HUES48 (cell line): ENCODE measurements around the gene CSNK1G1.

Source experiments
- H3K27ac ChIP-seq: one replicate; pipeline ENCODE4 v1.7.0; 2013; ENCODE audit warnings: low read depth, low read length, inconsistent platforms
- H3K27me3 ChIP-seq: 2 replicates; pipeline ENCODE4 v1.6.1; 2013; ENCODE audit warnings: mild to moderate bottlenecking, low read length; ENCODE audit not compliant: control insufficient read depth, insufficient read depth
- H3K36me3 ChIP-seq: 2 replicates; pipeline ENCODE4 v1.6.1; 2013; ENCODE audit warnings: low read length; ENCODE audit not compliant: control insufficient read depth, insufficient read depth
- H3K4me1 ChIP-seq: 2 replicates; pipeline ENCODE4 v1.6.1; 2013; ENCODE audit warnings: mild to moderate bottlenecking, low read length; ENCODE audit not compliant: control insufficient read depth, insufficient read depth
- H3K4me3 ChIP-seq: 2 replicates; pipeline ENCODE4 v1.5.1; 2013; ENCODE audit warnings: mild to moderate bottlenecking, low read depth, low read length
- H3K9ac ChIP-seq: 2 replicates; pipeline ENCODE4 v1.6.1; 2013; ENCODE audit warnings: mild to moderate bottlenecking, low read depth, low read length, moderate library complexity
- H3K9me3 ChIP-seq: 2 replicates; pipeline ENCODE4 v1.6.1; 2013; ENCODE audit warnings: low read length; ENCODE audit not compliant: control insufficient read depth, insufficient read depth

CSNK1G1 gene

DNA sequence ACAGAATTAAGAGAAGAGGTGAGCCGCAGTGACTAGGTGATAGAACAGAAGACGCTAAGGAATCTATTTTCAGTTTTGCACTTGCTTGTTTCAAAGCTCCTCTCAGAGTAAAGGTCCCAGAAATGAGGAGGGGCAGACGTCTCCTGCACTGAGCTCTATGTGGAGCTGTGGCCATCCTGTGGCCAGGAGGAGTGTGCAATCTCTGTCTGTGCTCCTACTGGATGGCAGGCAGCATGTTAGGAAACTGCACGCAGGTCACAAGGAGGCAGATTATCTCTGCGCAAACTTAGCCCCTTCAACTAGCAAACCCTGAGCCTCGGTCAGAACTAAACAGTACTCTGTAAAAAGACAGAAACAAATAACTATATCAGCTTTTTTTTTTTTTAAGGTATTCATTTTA is 162.0 kb downstream of the CSNK1G1 start:
- Histone ChIP-seq H3K4me1 (peaks cover 3% of the 10 kb centered on the region; the same call in 1 of the 2 replicates), H3K4me3 (no peak overlapping the region), H3K9ac (no peak overlapping the region), H3K36me3 (0 out of 2 replicates have a peak, but pooled peaks cover 14% of the 10 kb centered on the region), H3K27ac (no peak overlapping the region), H3K27me3 (no peaks in the 10 kb centered on the region), H3K9me3 (no peaks in the 10 kb centered on the region)

DNA sequence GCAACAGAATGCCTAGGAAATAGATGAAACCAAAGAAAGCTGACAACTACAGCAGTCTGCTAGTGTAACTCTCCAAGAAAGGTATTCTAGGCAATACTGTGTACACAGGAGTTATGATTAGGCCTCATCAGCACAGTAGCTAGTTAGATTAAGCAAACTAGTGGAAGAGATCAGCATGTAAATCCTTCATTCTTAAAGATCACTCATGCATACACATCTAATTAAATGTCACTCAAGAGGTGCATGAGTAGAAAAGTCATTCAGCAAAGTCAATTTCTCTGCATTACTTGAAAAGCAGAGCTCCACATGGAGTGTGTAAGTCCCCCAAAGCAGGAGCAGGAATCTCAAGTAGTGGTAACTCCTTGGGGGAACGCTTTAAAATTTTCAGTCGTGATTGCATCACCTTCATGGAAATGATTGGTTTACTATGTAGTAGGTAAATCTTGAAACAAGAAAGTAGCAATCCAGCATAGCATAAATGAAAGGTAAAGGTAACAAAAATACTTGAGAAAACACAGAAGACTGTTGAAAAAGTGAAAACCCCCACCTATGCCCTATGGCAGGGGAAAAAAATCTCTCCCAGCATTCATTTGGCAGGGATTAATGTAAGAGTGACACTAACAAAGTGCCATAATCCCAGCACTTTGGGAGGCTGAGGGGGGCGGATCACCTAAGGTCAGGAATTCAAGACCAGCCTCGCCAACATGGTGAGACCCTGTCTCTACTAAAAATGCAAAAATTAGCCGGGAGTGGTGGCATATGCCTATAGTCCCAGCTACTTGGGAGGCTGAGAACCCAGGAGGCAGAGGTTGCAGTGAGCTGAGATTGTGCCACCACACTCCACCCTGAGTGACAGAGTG is 163.8 kb downstream of the CSNK1G1 start:
- peaks cover 3% of the 10 kb centered on the region; the same call in 1 of the 2 replicates for H3K4me1 ChIP-seq
- no peak overlapping the region for H3K9ac ChIP-seq
- H3K27me3 ChIP-seq: no peaks in the 10 kb centered on the region
- no peak overlapping the region for H3K27ac ChIP-seq
- H3K9me3 ChIP-seq: no peaks in the 10 kb centered on the region
- no peak overlapping the region for H3K4me3 ChIP-seq
- H3K36me3 ChIP-seq: peaks cover 24% of the 10 kb centered on the region; the same call in 1 of the 2 replicates

GRCh38 chr15:64187396-64188191 is 168.4 kb downstream of the CSNK1G1 start:
- peaks cover 3% of the 10 kb centered on the region; the same call in 1 of the 2 replicates for H3K4me1 ChIP-seq
- no peak overlapping the region for H3K9ac ChIP-seq
- no peaks in the 10 kb centered on the region for H3K9me3 ChIP-seq
- peaks cover 11% of the 10 kb centered on the region; the same call in 1 of the 2 replicates for H3K36me3 ChIP-seq
- no peak overlapping the region for H3K27ac ChIP-seq
- H3K27me3 ChIP-seq: no peaks in the 10 kb centered on the region
- no peak overlapping the region for H3K4me3 ChIP-seq

GRCh38 chr15:64185146-64185911 is 170.6 kb downstream of the CSNK1G1 start:
- H3K9me3 ChIP-seq: no peaks in the 10 kb centered on the region
- no peaks in the 10 kb centered on the region for H3K4me1 ChIP-seq
- H3K27ac ChIP-seq: no peak overlapping the region

DNA sequence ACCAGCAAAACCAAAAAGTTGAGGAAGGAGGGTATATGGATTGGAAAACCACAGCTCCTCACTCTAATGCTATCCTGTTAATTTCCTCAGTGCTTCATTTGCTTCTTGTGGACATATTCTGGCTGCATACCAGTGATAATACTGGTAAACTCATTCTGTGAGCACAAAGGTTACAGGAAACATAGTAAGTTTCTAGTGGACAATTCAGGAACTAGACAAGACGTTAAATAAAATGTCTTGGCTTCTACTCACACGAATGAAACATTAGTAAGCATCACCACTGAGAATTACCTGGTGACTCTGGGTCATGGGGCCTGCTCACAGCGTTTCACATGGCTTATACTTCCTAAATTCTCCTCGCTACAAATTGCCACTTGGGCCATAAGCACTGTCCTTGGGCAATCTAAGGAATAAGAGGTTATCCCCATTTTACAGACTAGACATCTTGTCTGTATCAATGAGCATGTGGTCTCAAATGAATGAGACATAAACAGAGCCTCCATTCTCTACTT is 173.1 kb downstream of the CSNK1G1 start:
- Histone ChIP-seq H3K27me3 (no peaks in the 10 kb centered on the region), H3K4me1 (no peaks in the 10 kb centered on the region), H3K4me3 (no peak overlapping the region), H3K36me3 (peaks cover 24% of the 10 kb centered on the region; the same call in 1 of the 2 replicates), H3K9ac (no peak overlapping the region), H3K9me3 (no peaks in the 10 kb centered on the region), H3K27ac (no peak overlapping the region)

More at GRCh38 chr15:64185146-64185911, 170.6 kb downstream of the CSNK1G1 start:
- no peaks in the 10 kb centered on the region for H3K27me3 ChIP-seq
- H3K9ac ChIP-seq: no peak overlapping the region
- no peak overlapping the region for H3K4me3 ChIP-seq
- H3K36me3 ChIP-seq: peaks cover 19% of the 10 kb centered on the region; the same call in 1 of the 2 replicates

GRCh38 chr15:64180235-64180824 is 175.6 kb downstream of the CSNK1G1 start:
- peaks cover 21% of the 10 kb centered on the region for H3K36me3 ChIP-seq
- no peaks in the 10 kb centered on the region for H3K4me1 ChIP-seq
- H3K27me3 ChIP-seq: no peaks in the 10 kb centered on the region
- H3K9ac ChIP-seq: no peak overlapping the region
- no peak overlapping the region for H3K4me3 ChIP-seq
- no peaks in the 10 kb centered on the region for H3K9me3 ChIP-seq
- H3K27ac ChIP-seq: no peak overlapping the region

DNA sequence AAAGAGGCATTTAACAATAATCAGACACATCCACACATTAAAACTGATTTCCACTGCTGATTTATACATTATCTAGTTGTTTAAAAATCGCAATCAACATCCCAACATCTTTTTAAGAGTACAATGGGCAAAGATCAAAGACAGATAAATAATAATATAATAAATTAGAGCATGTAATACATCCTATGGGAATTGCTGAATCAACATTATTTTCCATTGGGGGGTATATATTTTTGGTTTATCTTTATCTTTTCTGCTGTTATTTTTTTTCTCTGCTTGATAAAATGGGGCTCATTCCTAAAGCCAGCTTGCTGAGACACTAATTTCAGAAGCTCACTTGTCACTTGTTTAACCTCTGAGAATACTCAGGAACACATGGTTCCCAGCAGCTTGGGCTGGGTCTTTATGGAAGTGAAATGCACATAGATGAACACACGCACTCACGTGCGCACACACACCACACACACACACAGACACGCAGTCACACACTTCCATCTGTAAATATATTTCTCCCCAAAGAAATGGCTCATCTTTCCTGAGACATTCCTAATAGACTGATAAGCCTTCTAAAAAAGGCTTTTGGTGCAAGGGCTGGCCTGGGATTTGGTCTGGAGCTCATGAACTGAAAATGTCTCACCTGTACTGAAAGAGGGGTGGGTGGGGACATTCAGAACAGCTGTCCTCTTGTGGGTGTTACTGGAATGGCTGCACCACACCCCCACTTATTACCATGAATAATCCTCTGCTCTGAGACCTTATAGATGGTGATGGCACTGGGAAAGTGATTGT is 189.7 kb downstream of the CSNK1G1 start:
- H3K9ac ChIP-seq: no peak overlapping the region
- peaks cover 16% of the 10 kb centered on the region for H3K4me1 ChIP-seq
- no peak overlapping the region for H3K4me3 ChIP-seq
- peaks cover 12% of the 10 kb centered on the region for H3K36me3 ChIP-seq
- H3K27me3 ChIP-seq: no peaks in the 10 kb centered on the region
- no peak overlapping the region for H3K27ac ChIP-seq
- H3K9me3 ChIP-seq: no peaks in the 10 kb centered on the region

DNA sequence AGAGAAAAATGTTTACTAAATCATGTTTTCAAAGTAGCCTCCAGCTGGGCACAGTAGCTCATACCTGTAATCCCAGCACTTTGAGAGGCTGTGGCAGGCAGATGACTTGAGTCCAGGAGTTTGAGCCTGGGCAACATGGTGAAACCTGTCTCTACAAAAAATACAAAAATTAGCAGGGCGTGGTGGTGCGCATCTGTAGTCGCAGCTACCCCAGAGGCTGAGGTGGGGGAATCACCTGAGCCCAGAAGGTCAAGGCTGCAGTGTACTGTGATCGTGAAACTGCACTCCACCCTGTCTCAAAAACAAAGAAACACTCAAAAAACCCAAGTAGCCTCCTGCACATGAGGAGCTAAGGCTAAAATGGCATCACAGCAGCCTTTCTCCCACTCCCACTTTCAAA is 191.5 kb downstream of the CSNK1G1 start:
- no peak overlapping the region for H3K4me3 ChIP-seq
- no peaks in the 10 kb centered on the region for H3K27me3 ChIP-seq
- H3K9me3 ChIP-seq: no peaks in the 10 kb centered on the region
- no peak overlapping the region for H3K9ac ChIP-seq
- H3K4me1 ChIP-seq: peaks cover 16% of the 10 kb centered on the region
- H3K27ac ChIP-seq: peak overlapping the region; percentile 24
- H3K36me3 ChIP-seq: peaks cover 15% of the 10 kb centered on the region

DNA sequence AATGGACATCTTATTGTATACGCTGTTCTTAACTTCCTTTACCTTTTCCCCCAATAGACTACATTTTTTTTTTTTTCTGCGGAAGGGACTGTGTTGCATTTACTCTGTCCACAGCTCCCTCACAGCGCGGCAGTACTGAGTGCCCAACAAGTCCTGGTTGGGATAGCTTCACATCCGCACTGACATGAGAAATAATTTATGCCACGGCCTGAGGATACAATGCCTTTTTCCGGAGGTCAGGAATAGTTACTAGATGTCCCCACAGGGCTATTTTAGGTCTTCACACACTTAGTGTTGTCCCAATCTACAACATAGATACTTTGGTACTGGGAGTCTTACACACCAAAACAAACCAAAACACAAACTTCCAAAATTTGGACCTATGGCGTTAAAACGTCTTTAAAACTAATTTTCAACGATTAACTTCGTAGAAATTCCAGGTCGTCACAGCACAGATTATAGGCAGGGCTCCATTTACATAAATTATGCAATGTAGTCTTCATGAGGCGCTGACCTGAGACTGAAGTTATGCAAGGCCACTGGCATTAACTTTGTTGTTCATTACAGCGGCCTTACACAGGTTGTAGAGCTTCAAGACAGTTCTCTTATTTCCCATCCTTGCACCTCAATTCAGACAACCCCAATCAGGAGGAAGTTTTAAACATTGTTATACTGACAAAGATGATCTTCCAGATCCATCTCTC is 192.2 kb downstream of the CSNK1G1 start:
- H3K9me3 ChIP-seq: no peaks in the 10 kb centered on the region
- no peaks in the 10 kb centered on the region for H3K27me3 ChIP-seq
- peaks cover 21% of the 10 kb centered on the region for H3K36me3 ChIP-seq
- H3K27ac ChIP-seq: peak overlapping the region; percentile 85
- peak overlapping the region; percentile 57 for H3K4me3 ChIP-seq
- H3K9ac ChIP-seq: no peak overlapping the region
- peaks cover 16% of the 10 kb centered on the region for H3K4me1 ChIP-seq
